ENCODE data around the gene OPN3.

DNA sequence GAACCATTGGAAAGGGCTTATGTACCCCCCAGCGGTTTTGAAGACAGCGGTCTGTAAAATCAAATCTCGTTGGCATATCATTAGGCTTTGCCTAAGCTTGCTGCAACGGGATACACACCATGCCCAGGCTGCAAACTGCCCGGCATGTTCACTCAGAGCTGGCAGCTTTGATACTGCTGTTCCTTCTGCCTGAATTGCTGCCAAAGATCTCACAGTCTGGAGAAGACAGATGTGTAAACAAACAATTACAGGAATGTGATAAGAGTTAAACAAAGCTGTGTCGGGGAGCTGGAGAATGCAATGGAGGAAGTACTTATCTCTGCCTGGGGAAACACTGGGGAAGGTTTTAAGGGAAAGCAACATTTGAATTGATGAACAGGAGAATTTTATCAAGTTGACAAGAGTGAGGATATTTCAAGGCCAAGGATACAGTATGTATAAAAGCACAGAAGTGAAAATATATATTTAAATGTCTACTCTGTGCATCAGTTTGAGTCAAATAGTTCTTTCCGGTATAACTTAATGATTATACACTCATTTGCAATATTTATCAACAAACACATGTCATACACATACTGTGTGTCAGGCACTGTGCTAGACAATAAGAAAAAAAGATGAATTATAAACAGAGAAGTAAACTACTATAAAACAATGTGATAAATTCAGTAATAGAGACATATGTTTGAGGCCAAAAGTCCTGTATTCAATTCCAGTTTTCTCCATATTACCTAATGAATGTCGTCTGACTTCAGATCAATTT lies 29.9 kb downstream of the OPN3 start:
- TF ChIP-seq CTCF (IDR thresholded peaks at IDR 0.05; ENCODE audit: low read depth, low read length), result no peak
- TF ChIP-seq MYC (IDR thresholded peaks at IDR 0.05; ENCODE audit: low read depth, low read length), result no peak

Data from NB4 (cell line).